H1 (cell line): ENCODE measurements around the gene ADAMTS14. TPM values are rescaled to one million over a fixed set of nuclear protein-coding genes. Genes with fewer than 3 reads are reported as not detected.

Experiments
- CTCF ChIA-PET: fragments of 300-600 bp; sonication (Branson Sonifier 250); formaldehyde crosslinking; loops from one replicate; lab custom pipeline; 2021; ENCODE audit not compliant: partially characterized antibody; lab: Charles Lee
- POLR2A ChIA-PET: fragments of 300-600 bp; sonication (Branson Sonifier 250); formaldehyde crosslinking; loops from one replicate; lab custom pipeline; 2021; ENCODE audit warnings: inconsistent platforms; ENCODE audit not compliant: partially characterized antibody; lab: Charles Lee
- DNase-seq, 2 experiments: peaks; one replicate each; pipeline versions ENCODE4 v3.0.0 to v3.0.0-alpha.2; 2010 to 2022; ENCODE audit warnings: low spot score in 2 of 2, low read depth in 1 of 2, mixed read lengths in 1 of 2
- FAIRE-seq: peaks from 2 replicates; lab custom pipeline; 2011; peaks lifted over from hg19 to GRCh38; lab: Jason Lieb, UNC
- H2AFZ ChIP-seq: 2 replicates; pipeline ENCODE4 v1.8.1; 2012; ENCODE audit warnings: low read length, inconsistent platforms
- H2AK5ac ChIP-seq: 2 replicates; pipeline ENCODE4 v1.6.1; 2013; ENCODE audit warnings: low read depth, low read length
- H2BK120ac ChIP-seq: replicated peaks from 2 replicates; pipeline ENCODE3; 2013; ENCODE audit warnings: low read depth, low read length, inconsistent platforms
- H2BK12ac ChIP-seq: 2 replicates; pipeline ENCODE4 v1.6.1; 2013; ENCODE audit warnings: low read depth, low read length
- H2BK15ac ChIP-seq: 2 replicates; pipeline ENCODE4 v1.6.1; 2013; ENCODE audit warnings: low read length
- H2BK20ac ChIP-seq: 2 replicates; pipeline ENCODE4 v1.6.1; 2013; ENCODE audit warnings: low read length
- H2BK5ac ChIP-seq: 2 replicates; pipeline ENCODE4 v1.6.1; 2013; ENCODE audit warnings: low read depth, low read length
- H3K14ac ChIP-seq: 2 replicates; pipeline ENCODE4 v1.6.1; 2013; ENCODE audit warnings: inconsistent platforms; ENCODE audit not compliant: insufficient read length
- H3K18ac ChIP-seq: 2 replicates; pipeline ENCODE4 v1.6.1; 2013; ENCODE audit warnings: low read length; ENCODE audit errors: extremely low read depth
- H3K23ac ChIP-seq: 2 replicates; pipeline ENCODE4 v1.6.1; 2013; ENCODE audit warnings: inconsistent platforms; ENCODE audit not compliant: insufficient read length
- H3K23me2 ChIP-seq: 2 replicates; pipeline ENCODE4 v1.6.1; 2013; ENCODE audit warnings: low read depth, low read length
- H3K27ac ChIP-seq: 2 replicates; pipeline ENCODE4 v1.6.1; 2011; ENCODE audit warnings: low read depth, low read length, inconsistent platforms
- H3K27me3 ChIP-seq, 4 experiments: replicated peaks in 1 of 4; 1 replicate in 1 of 4; 2 replicates in 3 of 4; pipeline versions ENCODE4 v1.6.1 to v1.8.1; 2011 to 2013; ENCODE audit warnings: low read length in 3 of 4, mild to moderate bottlenecking in 3 of 4, inconsistent platforms in 2 of 4, mixed read lengths in 2 of 4, moderate library complexity in 1 of 4; ENCODE audit not compliant: control insufficient read depth in 3 of 4, insufficient read depth in 3 of 4; ENCODE audit errors: extremely low read depth in 1 of 4
- H3K36me3 ChIP-seq, 4 experiments: 2 replicates each; pipeline versions ENCODE4 v1.6.1 to v1.8.1; 2011 to 2013; ENCODE audit warnings: mild to moderate bottlenecking in 4 of 4, low read length in 3 of 4, moderate library complexity in 2 of 4, control low read depth in 1 of 4, inconsistent platforms in 1 of 4; ENCODE audit not compliant: insufficient read depth in 4 of 4, control insufficient read depth in 2 of 4
- H3K4ac ChIP-seq: replicated peaks from 2 replicates; pipeline ENCODE3; 2013; ENCODE audit warnings: low read length, low read depth, mixed read lengths, inconsistent platforms; ENCODE audit not compliant: insufficient read length
- H3K4me1 ChIP-seq, 4 experiments: replicated peaks in 1 of 4; 1 replicate in 1 of 4; 2 replicates in 3 of 4; pipeline versions ENCODE4 v1.6.1 to v1.8.1; 2011 to 2013; ENCODE audit warnings: low read length in 3 of 4, inconsistent platforms in 2 of 4, mixed read lengths in 1 of 4; ENCODE audit not compliant: insufficient read depth in 4 of 4, control insufficient read depth in 3 of 4
- H3K4me2 ChIP-seq, 2 experiments: 2 replicates each; pipeline versions ENCODE4 v1.6.1 to v1.8.1; 2011 to 2013; ENCODE audit warnings: low read depth in 2 of 2, low read length in 2 of 2, control low read depth in 1 of 2, inconsistent platforms in 1 of 2, mild to moderate bottlenecking in 1 of 2; ENCODE audit not compliant: insufficient read depth in 1 of 2
- H3K4me3 ChIP-seq, 4 experiments: fragments of 200-600, 300-600 bp in 1 of 4; sonication (generic), shearing (Covaris generic), sonication (Bioruptor Twin) in 1 of 4; 2 replicates each; pipeline versions ENCODE4 v1.5.1 to v1.8.1; 2011 to 2016; ENCODE audit warnings: low read length in 4 of 4, low read depth in 3 of 4, control low read depth in 2 of 4, inconsistent platforms in 2 of 4, mild to moderate bottlenecking in 2 of 4, mixed read lengths in 1 of 4, moderate library complexity in 1 of 4; ENCODE audit not compliant: insufficient read depth in 2 of 4; ENCODE audit errors: extremely low read depth in 1 of 4
- H3K56ac ChIP-seq: replicated peaks from 2 replicates; pipeline ENCODE3; 2013; ENCODE audit warnings: low read depth, mild to moderate bottlenecking, mixed read lengths, low read length, inconsistent platforms; ENCODE audit not compliant: insufficient read length
- H3K79me1 ChIP-seq: 2 replicates; pipeline ENCODE4 v1.6.1; 2013; ENCODE audit warnings: low read depth, low read length, control low read depth
- H3K79me2 ChIP-seq, 2 experiments: 2 replicates each; pipeline versions ENCODE4 v1.6.1 to v1.8.1; 2012 to 2013; ENCODE audit warnings: low read length in 2 of 2, mild to moderate bottlenecking in 2 of 2, inconsistent platforms in 1 of 2; ENCODE audit not compliant: insufficient read depth in 2 of 2, control insufficient read depth in 1 of 2
- H3K9ac ChIP-seq, 4 experiments: replicated peaks in 1 of 4; 1 replicate in 1 of 4; 2 replicates in 3 of 4; pipeline versions ENCODE4 v1.6.1 to v1.8.1; 2011 to 2013; ENCODE audit warnings: low read depth in 3 of 4, low read length in 3 of 4, control low read depth in 2 of 4, mild to moderate bottlenecking in 2 of 4, moderate library complexity in 2 of 4, inconsistent platforms in 1 of 4; ENCODE audit errors: extremely low read depth in 1 of 4
- H3K9me3 ChIP-seq, 2 experiments: 2 replicates each; pipeline versions ENCODE4 v1.6.1 to v1.8.1; 2012 to 2013; ENCODE audit warnings: mild to moderate bottlenecking in 2 of 2, moderate library complexity in 2 of 2, control low read depth in 1 of 2, inconsistent platforms in 1 of 2, low read depth in 1 of 2, low read length in 1 of 2, mixed read lengths in 1 of 2; ENCODE audit not compliant: insufficient read depth in 2 of 2
- H4K20me1 ChIP-seq, 2 experiments: replicated peaks in 1 of 2; 2 replicates each; pipeline versions ENCODE3 to v1.8.1; 2011 to 2013; ENCODE audit warnings: inconsistent platforms in 2 of 2, low read length in 2 of 2, mild to moderate bottlenecking in 1 of 2; ENCODE audit not compliant: insufficient read depth in 2 of 2, control insufficient read depth in 1 of 2
- H4K5ac ChIP-seq: 2 replicates; pipeline ENCODE4 v1.6.1; 2013; ENCODE audit warnings: low read length, low read depth, mixed read lengths, inconsistent platforms; ENCODE audit not compliant: insufficient read length
- H4K8ac ChIP-seq: 2 replicates; pipeline ENCODE4 v1.8.0; 2013; ENCODE audit warnings: mild to moderate bottlenecking, moderate library complexity, low read length, inconsistent platforms; ENCODE audit not compliant: insufficient read depth; ENCODE audit errors: extremely low read depth
- H4K91ac ChIP-seq: replicated peaks from 2 replicates; pipeline ENCODE3; 2013; ENCODE audit warnings: low read length, mixed read lengths, inconsistent platforms; ENCODE audit not compliant: insufficient read length
- FOSL1 ChIP-seq: IDR thresholded peaks from 2 replicates; pipeline ENCODE4 v1.6.1; 2011; ENCODE audit warnings: mild to moderate bottlenecking, low read depth, low read length, moderate library complexity; ENCODE audit not compliant: insufficient read depth
- POLR2AphosphoS5 ChIP-seq: IDR thresholded peaks from 2 replicates; pipeline ENCODE4 v1.6.1; 2011; ENCODE audit warnings: low read depth, low read length
- SUZ12 ChIP-seq: fragments of 200-600 bp; sonication (generic); IDR thresholded peaks from 2 replicates; pipeline ENCODE4 v1.6.1; 2012; ENCODE audit warnings: mild to moderate bottlenecking, inconsistent platforms, low read length, moderate library complexity, mixed read lengths
- ZNF274 ChIP-seq: IDR thresholded peaks from 2 replicates; pipeline ENCODE4 v1.7.0; 2012; ENCODE audit warnings: low read length, borderline replicate concordance; ENCODE audit errors: extremely low read depth
- WGBS, 2 experiments: shearing (Covaris generic) in 1 of 2; methylation state at CpG; one replicate each; pipeline versions ENCODE4 v1.1.6 to v1.1.7; 2013 to 2015; ENCODE audit warnings: low lambda C conversion rate in 2 of 2, mixed read lengths in 2 of 2, inconsistent platforms in 1 of 2, low coverage in 1 of 2, missing lambda C conversion rate in 1 of 2; ENCODE audit not compliant: insufficient replicate concordance in 2 of 2, insufficient coverage in 1 of 2, insufficient read length in 1 of 2; ENCODE audit errors: extremely low coverage in 1 of 2, missing lambda C conversion rate in 1 of 2; 5-methylcytosine and 5-hydroxymethylcytosine counted together
- polyA plus RNA-seq, 7 experiments: library from polyadenylated mRNA; depleted of rRNA in 3 of 7; stranded (reverse) in 5 of 7; unstranded in 2 of 7; fragments of >200 nt in 5 of 7; fragments of 200-250 nt in 2 of 7; gene quantifications; 1 replicate in 5 of 7; 2 replicates in 1 of 7; 4 replicates in 1 of 7; pipeline versions ENCODE4 v1.2.1 to v1.2.3, GENCODE V29; 2011 to 2013; ENCODE audit warnings: missing spikeins in 2 of 7, mixed read lengths in 2 of 7
- total RNA-seq: library from RNA; stranded (reverse); fragmentation: NEBNext Ultra II Directional; extraction: Animal tissue kit (Norgen Biotek cat#: 25700); gene quantifications from 2 replicates; pipeline ENCODE4 v1.2.1, GENCODE V29; 2021
- TF ChIP-seq, protein P1 (sequence below): IDR thresholded peaks from 2 replicates; pipeline ENCODE4 v1.6.1; 2012; ENCODE audit warnings: inconsistent platforms

ADAMTS14 gene
- total and polyA plus RNA-seq, 2 of the 8 experiments (the other 6 are each of a cell fraction or from before 2014, with no cell fraction given): 2.0 to 2.3 TPM

GRCh38 chr10:70726909-70727495 is 54.7 kb downstream of the ADAMTS14 start:
- CTCF ChIA-PET: interaction anchor here (1.5 kb wide), 1 partner anchor 11 kb away, joined by 5 read pairs; no protein-coding TSS in a partner anchor
- no peaks in the 10 kb centered on the region for H3K27me3 ChIP-seq
- H4K8ac ChIP-seq: no peak overlapping the region
- DNase-seq: no peak
- no peak overlapping the region for H2BK120ac ChIP-seq
- no peak overlapping the region for H2AK5ac ChIP-seq
- no peak overlapping the region for H3K14ac ChIP-seq
- no peaks in the 10 kb centered on the region for H3K79me1 ChIP-seq
- no peak overlapping the region for H3K4me3 ChIP-seq
- H3K4ac ChIP-seq: no peak overlapping the region
- no peaks in the 10 kb centered on the region; a peak in 1 of 8 replicates for H3K36me3 ChIP-seq
- TF ChIP-seq SUZ12 (no peak), ZNF274 (no peak), POLR2AphosphoS5 (no peak), FOSL1 (no peak)
- TF ChIP-seq, protein P1, sequence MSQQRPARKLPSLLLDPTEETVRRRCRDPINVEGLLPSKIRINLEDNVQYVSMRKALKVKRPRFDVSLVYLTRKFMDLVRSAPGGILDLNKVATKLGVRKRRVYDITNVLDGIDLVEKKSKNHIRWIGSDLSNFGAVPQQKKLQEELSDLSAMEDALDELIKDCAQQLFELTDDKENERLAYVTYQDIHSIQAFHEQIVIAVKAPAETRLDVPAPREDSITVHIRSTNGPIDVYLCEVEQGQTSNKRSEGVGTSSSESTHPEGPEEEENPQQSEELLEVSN: no peak
- TF ChIP-seq, all 59 proteins: peak for 0
- H3K9me3 ChIP-seq: no peaks in the 10 kb centered on the region
- no peak overlapping the region for H3K4me2 ChIP-seq
- WGBS, 2 experiments: 93% methylated on average over 10 of the region's 10 CpGs; no CpG with 5 or more reads in 1 of the 2 experiments
- H3K18ac ChIP-seq: no peak overlapping the region
- H3K27ac ChIP-seq: no peak overlapping the region
- POLR2A ChIA-PET: no interaction called here
- no peak overlapping the region for H3K23ac ChIP-seq
- no peak for FAIRE-seq
- H2BK20ac ChIP-seq: no peak overlapping the region
- no peaks in the 10 kb centered on the region for H3K79me2 ChIP-seq
- H3K23me2 ChIP-seq: no peaks in the 10 kb centered on the region; the same call in 1 of the 2 replicates
- H4K91ac ChIP-seq: no peak overlapping the region
- no peak overlapping the region for H4K5ac ChIP-seq
- no peak overlapping the region for H2BK15ac ChIP-seq
- no peak overlapping the region for H3K9ac ChIP-seq
- H2AFZ ChIP-seq: no peak overlapping the region
- peaks cover 0 to 6% (median 3%) of the 10 kb centered on the region in 4 experiments; a peak in 3 of 7 replicates for H3K4me1 ChIP-seq
- H3K56ac ChIP-seq: no peak overlapping the region
- no peak overlapping the region for H2BK12ac ChIP-seq
- no peak overlapping the region for H2BK5ac ChIP-seq
- H4K20me1 ChIP-seq: peaks cover 0 to 3% of the 10 kb centered on the region in 2 experiments
